Measurements from ENCODE around the gene PPRC1.

DNA sequence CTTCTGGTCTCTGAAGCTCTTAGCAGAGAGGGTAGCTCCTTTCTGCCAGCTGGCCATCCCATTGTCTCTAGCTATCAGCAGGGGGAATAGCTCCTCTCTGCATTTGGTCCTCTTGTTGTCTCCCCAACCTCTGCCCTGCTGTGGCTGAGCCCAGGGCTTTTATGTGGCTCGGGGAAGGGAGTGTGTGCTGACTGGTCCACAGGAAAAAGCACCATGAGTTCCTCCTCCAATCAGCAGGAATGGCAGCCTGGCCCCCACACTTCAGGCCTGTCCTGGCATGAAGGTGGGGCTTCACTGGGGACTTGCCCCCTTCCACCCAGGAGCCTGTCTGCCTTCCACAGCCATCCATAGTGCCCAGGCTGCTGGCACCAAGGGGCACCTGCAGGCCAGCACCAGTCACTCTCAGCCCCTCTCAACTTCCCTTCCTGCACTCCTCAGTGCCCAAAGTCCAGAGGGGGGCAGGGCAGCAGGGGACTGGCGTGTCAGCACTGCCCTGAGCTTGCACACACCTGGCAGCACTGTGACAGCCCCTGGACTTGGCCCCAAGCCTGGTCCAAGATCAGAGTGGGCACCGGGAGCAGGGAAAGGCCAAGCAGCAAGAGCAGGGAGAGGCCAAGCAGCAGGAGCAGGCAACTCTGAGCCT lies 55.6 kb downstream of the PPRC1 start:
- TF ChIP-seq, protein P1, sequence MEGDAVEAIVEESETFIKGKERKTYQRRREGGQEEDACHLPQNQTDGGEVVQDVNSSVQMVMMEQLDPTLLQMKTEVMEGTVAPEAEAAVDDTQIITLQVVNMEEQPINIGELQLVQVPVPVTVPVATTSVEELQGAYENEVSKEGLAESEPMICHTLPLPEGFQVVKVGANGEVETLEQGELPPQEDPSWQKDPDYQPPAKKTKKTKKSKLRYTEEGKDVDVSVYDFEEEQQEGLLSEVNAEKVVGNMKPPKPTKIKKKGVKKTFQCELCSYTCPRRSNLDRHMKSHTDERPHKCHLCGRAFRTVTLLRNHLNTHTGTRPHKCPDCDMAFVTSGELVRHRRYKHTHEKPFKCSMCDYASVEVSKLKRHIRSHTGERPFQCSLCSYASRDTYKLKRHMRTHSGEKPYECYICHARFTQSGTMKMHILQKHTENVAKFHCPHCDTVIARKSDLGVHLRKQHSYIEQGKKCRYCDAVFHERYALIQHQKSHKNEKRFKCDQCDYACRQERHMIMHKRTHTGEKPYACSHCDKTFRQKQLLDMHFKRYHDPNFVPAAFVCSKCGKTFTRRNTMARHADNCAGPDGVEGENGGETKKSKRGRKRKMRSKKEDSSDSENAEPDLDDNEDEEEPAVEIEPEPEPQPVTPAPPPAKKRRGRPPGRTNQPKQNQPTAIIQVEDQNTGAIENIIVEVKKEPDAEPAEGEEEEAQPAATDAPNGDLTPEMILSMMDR (conservative IDR thresholded peaks at IDR 0.05; ENCODE audit: low read depth in 2 of 2) = no peak
- TF ChIP-seq, protein P2, sequence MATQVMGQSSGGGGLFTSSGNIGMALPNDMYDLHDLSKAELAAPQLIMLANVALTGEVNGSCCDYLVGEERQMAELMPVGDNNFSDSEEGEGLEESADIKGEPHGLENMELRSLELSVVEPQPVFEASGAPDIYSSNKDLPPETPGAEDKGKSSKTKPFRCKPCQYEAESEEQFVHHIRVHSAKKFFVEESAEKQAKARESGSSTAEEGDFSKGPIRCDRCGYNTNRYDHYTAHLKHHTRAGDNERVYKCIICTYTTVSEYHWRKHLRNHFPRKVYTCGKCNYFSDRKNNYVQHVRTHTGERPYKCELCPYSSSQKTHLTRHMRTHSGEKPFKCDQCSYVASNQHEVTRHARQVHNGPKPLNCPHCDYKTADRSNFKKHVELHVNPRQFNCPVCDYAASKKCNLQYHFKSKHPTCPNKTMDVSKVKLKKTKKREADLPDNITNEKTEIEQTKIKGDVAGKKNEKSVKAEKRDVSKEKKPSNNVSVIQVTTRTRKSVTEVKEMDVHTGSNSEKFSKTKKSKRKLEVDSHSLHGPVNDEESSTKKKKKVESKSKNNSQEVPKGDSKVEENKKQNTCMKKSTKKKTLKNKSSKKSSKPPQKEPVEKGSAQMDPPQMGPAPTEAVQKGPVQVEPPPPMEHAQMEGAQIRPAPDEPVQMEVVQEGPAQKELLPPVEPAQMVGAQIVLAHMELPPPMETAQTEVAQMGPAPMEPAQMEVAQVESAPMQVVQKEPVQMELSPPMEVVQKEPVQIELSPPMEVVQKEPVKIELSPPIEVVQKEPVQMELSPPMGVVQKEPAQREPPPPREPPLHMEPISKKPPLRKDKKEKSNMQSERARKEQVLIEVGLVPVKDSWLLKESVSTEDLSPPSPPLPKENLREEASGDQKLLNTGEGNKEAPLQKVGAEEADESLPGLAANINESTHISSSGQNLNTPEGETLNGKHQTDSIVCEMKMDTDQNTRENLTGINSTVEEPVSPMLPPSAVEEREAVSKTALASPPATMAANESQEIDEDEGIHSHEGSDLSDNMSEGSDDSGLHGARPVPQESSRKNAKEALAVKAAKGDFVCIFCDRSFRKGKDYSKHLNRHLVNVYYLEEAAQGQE (IDR thresholded peaks at IDR 0.05; ENCODE audit: unreplicated experiment) = no peak
- no peak for TF ChIP-seq POLR2AphosphoS5 (IDR thresholded peaks at IDR 0.05; ENCODE audit: low read depth)
- TF ChIP-seq, protein P3, sequence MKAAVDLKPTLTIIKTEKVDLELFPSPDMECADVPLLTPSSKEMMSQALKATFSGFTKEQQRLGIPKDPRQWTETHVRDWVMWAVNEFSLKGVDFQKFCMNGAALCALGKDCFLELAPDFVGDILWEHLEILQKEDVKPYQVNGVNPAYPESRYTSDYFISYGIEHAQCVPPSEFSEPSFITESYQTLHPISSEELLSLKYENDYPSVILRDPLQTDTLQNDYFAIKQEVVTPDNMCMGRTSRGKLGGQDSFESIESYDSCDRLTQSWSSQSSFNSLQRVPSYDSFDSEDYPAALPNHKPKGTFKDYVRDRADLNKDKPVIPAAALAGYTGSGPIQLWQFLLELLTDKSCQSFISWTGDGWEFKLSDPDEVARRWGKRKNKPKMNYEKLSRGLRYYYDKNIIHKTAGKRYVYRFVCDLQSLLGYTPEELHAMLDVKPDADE (IDR thresholded peaks at IDR 0.05) = no peak
